GM12872 (cell line): ENCODE measurements around the gene NGEF.

Source experiments
- TF ChIP-seq, protein P1 (sequence below): IDR thresholded peaks from 3 replicates; pipeline ENCODE4 v1.5.1; 2011; ENCODE audit warnings: low read depth, mild to moderate bottlenecking, low read length, moderate library complexity; ENCODE audit not compliant: insufficient read depth

The NGEF gene

DNA sequence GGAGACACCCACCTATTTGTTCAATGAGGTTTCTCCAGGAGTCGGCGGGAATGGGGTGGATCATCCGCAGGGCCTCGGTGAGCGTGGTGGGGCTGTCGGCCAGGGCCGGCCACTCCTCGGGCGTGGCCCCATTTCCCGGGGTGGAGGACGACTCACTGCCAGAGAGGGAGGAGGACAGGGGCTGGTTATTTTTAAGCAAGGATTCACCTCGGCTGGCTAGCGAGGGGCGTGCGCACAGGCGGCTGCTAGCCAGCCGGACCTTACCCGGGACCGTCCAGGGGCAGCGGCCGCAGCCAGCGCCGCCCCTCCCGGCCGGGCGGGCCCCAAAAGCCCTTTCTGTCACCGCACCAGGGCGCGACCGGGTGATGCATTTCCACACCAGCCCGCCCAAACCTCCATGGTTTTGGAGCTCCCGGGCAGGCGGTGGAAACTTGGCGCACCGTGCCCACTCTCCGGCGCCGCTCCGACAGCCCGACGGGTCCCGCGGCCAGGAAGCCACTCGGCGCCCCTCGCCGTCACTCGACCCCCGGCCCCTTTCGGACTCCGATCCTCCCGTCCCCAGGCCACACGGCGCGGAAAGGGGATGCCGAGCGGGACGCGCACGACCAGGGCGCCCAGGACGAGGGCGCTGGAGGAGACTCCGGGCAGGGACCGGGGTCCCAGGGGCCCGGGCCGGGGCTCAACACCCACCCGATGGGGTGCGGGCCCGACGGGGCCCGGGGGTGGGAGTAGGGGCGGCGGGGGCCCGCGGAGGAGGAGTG lies 85.8 kb downstream of the NGEF start:
- TF ChIP-seq, protein P1, sequence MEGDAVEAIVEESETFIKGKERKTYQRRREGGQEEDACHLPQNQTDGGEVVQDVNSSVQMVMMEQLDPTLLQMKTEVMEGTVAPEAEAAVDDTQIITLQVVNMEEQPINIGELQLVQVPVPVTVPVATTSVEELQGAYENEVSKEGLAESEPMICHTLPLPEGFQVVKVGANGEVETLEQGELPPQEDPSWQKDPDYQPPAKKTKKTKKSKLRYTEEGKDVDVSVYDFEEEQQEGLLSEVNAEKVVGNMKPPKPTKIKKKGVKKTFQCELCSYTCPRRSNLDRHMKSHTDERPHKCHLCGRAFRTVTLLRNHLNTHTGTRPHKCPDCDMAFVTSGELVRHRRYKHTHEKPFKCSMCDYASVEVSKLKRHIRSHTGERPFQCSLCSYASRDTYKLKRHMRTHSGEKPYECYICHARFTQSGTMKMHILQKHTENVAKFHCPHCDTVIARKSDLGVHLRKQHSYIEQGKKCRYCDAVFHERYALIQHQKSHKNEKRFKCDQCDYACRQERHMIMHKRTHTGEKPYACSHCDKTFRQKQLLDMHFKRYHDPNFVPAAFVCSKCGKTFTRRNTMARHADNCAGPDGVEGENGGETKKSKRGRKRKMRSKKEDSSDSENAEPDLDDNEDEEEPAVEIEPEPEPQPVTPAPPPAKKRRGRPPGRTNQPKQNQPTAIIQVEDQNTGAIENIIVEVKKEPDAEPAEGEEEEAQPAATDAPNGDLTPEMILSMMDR = no peak

DNA sequence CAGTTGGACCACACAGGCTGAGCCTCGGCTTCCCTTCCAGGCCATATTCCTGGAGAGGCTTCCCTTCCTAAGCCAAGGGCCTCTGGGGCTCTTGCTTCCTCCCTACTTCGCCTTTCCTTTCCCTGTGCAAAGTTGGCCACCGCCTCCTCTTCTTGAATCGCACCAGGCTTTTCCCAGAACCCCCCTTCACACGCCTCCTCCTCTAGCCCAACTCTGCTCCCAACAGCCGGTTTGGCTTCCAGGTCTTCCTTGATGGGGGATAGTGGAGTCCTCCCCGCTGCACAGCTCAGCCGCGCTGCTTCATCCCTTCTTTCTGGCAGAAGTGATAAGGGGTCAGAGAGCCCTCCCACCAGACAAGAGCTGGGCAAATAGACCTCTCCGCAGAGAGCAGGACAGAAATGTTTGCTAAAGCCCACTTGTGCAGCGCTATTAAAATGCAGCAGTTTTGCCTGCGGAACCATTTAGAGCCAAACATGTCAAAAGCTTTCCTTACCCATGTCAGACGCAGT lies 86.6 kb downstream of the NGEF start:
- TF ChIP-seq, protein P1 = no peak

DNA sequence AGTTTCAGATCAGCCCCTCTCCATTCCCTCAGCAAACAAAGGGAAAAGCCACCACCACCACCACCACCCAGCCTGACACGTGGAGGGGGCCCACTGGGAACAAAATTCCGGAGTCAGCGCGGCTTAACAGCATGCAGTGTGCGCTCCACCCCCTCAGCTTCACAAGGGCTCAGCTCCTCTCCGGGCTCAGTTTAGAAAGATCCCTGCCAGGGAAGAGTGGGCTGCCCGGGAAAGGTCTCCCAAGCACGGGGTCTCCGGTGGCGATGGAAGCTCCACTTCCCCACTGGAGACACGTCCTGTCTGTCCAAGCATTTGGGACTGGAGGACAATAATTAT lies 87.3 kb downstream of the NGEF start:
- TF ChIP-seq, protein P1 = no peak

DNA sequence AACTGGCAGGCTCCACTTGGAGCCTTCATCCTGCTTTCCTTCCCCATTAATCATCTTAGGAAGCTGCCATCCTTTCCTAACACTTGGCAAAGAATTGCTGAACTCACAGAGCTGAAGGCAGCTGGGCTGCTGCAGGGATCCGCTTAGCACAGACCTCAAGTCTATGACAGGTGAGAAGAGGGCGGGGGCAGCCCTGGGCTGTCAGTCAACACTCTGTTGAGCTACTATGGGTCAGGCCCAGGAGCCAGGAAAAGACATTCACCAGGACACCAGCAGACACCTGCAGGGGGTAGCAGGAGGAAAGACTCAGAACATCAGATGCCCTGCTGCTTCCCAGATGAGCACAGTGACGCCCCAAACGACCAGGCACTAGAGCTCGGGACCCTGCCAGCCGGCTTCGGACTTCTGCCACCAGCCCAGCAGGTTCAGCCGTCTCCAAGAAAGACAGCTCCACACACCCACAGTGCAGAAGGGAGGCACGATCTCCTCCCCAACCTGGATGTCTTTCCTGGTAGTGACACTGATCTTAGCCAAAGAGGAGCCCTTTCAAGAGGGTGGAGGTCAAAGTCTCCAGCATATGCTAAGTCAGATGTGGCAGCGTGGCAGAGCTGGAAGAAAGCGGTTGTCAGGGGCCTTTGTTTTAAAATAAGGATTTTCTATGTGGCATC lies 87.8 kb downstream of the NGEF start:
- TF ChIP-seq, protein P1 = no peak

DNA sequence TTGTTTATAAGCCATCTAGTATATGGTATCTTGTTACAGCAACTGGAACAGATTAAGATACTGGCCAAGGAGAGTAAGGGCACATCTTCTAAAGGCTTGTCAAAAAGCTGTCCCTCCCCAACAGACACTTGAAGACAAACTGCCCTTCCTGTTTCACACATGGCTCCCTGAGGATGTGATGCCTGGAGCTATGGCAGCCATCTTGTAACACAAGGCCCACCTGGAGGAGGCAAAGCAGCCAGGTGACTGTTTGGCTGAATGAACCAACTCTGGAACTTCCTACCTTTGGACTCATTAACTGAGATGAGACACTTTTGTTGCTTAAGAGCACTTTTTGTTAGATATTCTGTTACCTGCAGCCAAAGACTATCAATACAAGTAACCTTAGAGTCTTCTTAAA lies 88.6 kb downstream of the NGEF start:
- TF ChIP-seq, protein P1 = no peak

DNA sequence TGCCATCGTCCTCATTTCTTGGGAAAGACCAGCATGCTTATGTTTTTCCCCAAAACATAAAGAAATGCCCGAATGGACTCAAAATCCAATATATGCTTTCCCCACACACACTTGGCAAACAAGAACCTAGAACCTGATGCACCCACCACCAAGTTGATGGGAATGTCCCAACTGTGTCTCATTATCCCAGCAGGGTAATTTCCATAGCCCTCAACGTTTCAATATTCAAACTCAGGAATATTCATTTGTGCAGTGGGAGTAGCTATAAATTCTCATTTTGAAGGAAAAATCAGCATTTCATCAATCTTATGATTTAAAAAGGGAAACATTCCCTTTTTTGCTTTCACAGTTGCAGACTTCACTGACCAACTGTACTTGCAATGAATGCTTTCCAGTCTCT lies 92.3 kb downstream of the NGEF start:
- TF ChIP-seq, protein P1 = no peak

DNA sequence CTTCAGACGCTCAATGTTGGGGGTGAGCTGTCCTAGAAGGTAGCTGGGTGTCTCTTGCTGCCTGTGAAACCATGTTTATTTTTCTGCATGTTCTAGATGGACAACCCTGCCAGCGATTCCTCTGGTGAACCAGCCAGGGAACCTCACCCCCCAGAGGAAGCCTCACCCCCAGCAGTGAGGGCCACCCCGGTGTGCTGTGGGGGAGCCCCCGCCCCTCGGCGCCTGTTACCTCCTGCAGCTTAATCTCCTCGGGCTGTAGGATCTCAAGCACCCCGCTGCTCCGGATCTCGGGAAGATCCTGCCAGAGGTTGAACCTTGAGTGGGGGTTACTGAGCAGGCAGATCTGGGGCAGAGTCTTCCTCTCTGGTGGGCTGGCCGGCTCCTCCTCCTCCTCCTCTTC lies 93.0 kb downstream of the NGEF start:
- TF ChIP-seq, protein P1 = no peak
